SU-DHL-6 (cell line): Measurements from ENCODE around the gene PADI2.

Source experiments
- H2AFZ ChIP-seq: fragments of 200-600 bp; sonication (generic); 2 replicates; pipeline ENCODE4 v1.6.1; 2014; ENCODE audit warnings: low read depth, mild to moderate bottlenecking, moderate library complexity, mixed read lengths, antibody characterized with exemption, low read length; ENCODE audit not compliant: severe bottlenecking
- H3F3A ChIP-seq: fragments of 200-600 bp; shearing (Covaris generic); 2 replicates; pipeline ENCODE4 v1.6.0; 2016; ENCODE audit warnings: antibody characterized with exemption, mild to moderate bottlenecking; ENCODE audit not compliant: insufficient read depth
- H3K27ac ChIP-seq: fragments of 200-600 bp; sonication (generic); 2 replicates; pipeline ENCODE4 v1.5.1; 2016; ENCODE audit warnings: low read depth, mild to moderate bottlenecking, low read length, moderate library complexity, mixed read lengths
- H3K27me3 ChIP-seq: fragments of 200-600 bp; sonication (generic), shearing (Covaris generic); 2 replicates; pipeline ENCODE4 v1.6.0; 2014; ENCODE audit warnings: mild to moderate bottlenecking, low read length
- H3K36me3 ChIP-seq: fragments of 200-600 bp; sonication (generic); 2 replicates; pipeline ENCODE4 v1.6.1; 2014; ENCODE audit warnings: mild to moderate bottlenecking, low read length, mixed read lengths
- H3K4me2 ChIP-seq: fragments of 300-600, 200-600 bp; shearing (Covaris generic), sonication (generic); 2 replicates; pipeline ENCODE4 v1.6.0; 2014; ENCODE audit warnings: low read length, low read depth, mild to moderate bottlenecking; ENCODE audit not compliant: poor library complexity, severe bottlenecking
- H3K4me3 ChIP-seq: fragments of 200-600 bp; sonication (generic); 2 replicates; pipeline ENCODE4 v1.5.1; 2014; ENCODE audit warnings: antibody characterized with exemption, low read length, mild to moderate bottlenecking, mixed read lengths; ENCODE audit not compliant: insufficient read depth, poor library complexity, severe bottlenecking
- H3K79me2 ChIP-seq: fragments of 200-600 bp; sonication (generic); 2 replicates; pipeline ENCODE4 v1.6.1; 2014; ENCODE audit warnings: mild to moderate bottlenecking, low read length, moderate library complexity; ENCODE audit not compliant: insufficient read depth
- H3K9ac ChIP-seq: fragments of 200-600 bp; sonication (generic); 2 replicates; pipeline ENCODE4 v1.7.0; 2014; ENCODE audit warnings: mild to moderate bottlenecking, low read length
- H3K9me2 ChIP-seq: fragments of 200-600 bp; sonication (generic); replicated peaks from 2 replicates; pipeline ENCODE4 v1.6.1; 2014; ENCODE audit warnings: low read length; ENCODE audit not compliant: insufficient read depth
- H3K9me3 ChIP-seq: fragments of 200-600 bp; sonication (generic); 2 replicates; pipeline ENCODE4 v1.6.1; 2014; ENCODE audit warnings: low read length, mixed read lengths; ENCODE audit not compliant: insufficient read depth
- H4K20me1 ChIP-seq: fragments of 200-600 bp; sonication (generic); 2 replicates; pipeline ENCODE4 v1.6.1; 2014; ENCODE audit warnings: low read depth, mild to moderate bottlenecking, antibody characterized with exemption, low read length, moderate library complexity, mixed read lengths
- CTCF ChIP-seq: fragments of 200-600 bp; sonication (generic); IDR thresholded peaks from one replicate; pipeline ENCODE4 v1.5.1; 2017; ENCODE audit warnings: antibody characterized with exemption, mild to moderate bottlenecking, low read length, moderate library complexity; ENCODE audit not compliant: insufficient read depth, poor library complexity, severe bottlenecking
- EZH2phosphoT487 ChIP-seq: fragments of 200-600 bp; sonication (generic), shearing (Covaris generic); conservative IDR thresholded peaks from 2 replicates; pipeline ENCODE4 v1.6.1; 2018; ENCODE audit warnings: mild to moderate bottlenecking, antibody characterized with exemption, low read length, moderate library complexity, mixed read lengths

The PADI2 gene

GRCh38 chr1:17040135-17040534 lies 79.1 kb downstream of the PADI2 start:
- H4K20me1 ChIP-seq, result no peaks in the 10 kb centered on the region; the same call in 1 of the 2 replicates
- no peak overlapping the region for H3K4me2 ChIP-seq
- H3K9me2 ChIP-seq, result no peaks in the 10 kb centered on the region
- no peaks in the 10 kb centered on the region for H3K9me3 ChIP-seq
- H2AFZ ChIP-seq, result no peak overlapping the region
- no peak overlapping the region for H3K27ac ChIP-seq
- TF ChIP-seq CTCF, result no peak
- TF ChIP-seq EZH2phosphoT487, result no peak
- no peaks in the 10 kb centered on the region for H3K27me3 ChIP-seq
- peaks cover 9% of the 10 kb centered on the region; the same call in 1 of the 2 replicates for H3F3A ChIP-seq
- peaks cover 17% of the 10 kb centered on the region; the same call in 1 of the 2 replicates for H3K36me3 ChIP-seq
- peaks cover 9% of the 10 kb centered on the region; the same call in 1 of the 2 replicates for H3K79me2 ChIP-seq
- no peak overlapping the region for H3K9ac ChIP-seq
- no peak overlapping the region for H3K4me3 ChIP-seq

- TF ChIP-seq EZH2phosphoT487, result no peak
- no peak for TF ChIP-seq CTCF
- peaks cover 11% of the 10 kb centered on the region; the same call in 1 of the 2 replicates for H3F3A ChIP-seq
- H3K27me3 ChIP-seq, result no peaks in the 10 kb centered on the region
- H3K27ac ChIP-seq, result no peak overlapping the region
- H3K9ac ChIP-seq, result no peak overlapping the region
- H3K9me3 ChIP-seq, result no peaks in the 10 kb centered on the region
- no peaks in the 10 kb centered on the region for H3K9me2 ChIP-seq
- H4K20me1 ChIP-seq, result no peaks in the 10 kb centered on the region; the same call in 1 of the 2 replicates
- H3K4me2 ChIP-seq, result no peak overlapping the region
- peaks cover 17% of the 10 kb centered on the region; the same call in 1 of the 2 replicates for H3K36me3 ChIP-seq
- no peak overlapping the region for H3K4me3 ChIP-seq
- H2AFZ ChIP-seq, result no peak overlapping the region
- H3K79me2 ChIP-seq, result 0 out of 2 replicates have a peak, but pooled peaks cover 5% of the 10 kb centered on the region
These were observed 79.7 kb downstream of the PADI2 start for GRCh38 chr1:17039522-17039921.

GRCh38 chr1:17033481-17033880 lies 85.8 kb downstream of the PADI2 start:
- TF ChIP-seq EZH2phosphoT487, result no peak
- no peak for TF ChIP-seq CTCF
- Histone ChIP-seq H3K79me2 (0 out of 2 replicates have a peak, but pooled peaks cover 12% of the 10 kb centered on the region), H2AFZ (no peak overlapping the region), H3K27me3 (no peaks in the 10 kb centered on the region), H3K9ac (no peak overlapping the region), H3K4me2 (no peak overlapping the region), H4K20me1 (no peaks in the 10 kb centered on the region; the same call in 1 of the 2 replicates), H3F3A (0 out of 2 replicates have a peak, but pooled peaks cover 3% of the 10 kb centered on the region), H3K36me3 (no peaks in the 10 kb centered on the region), H3K4me3 (no peak overlapping the region), H3K9me2 (no peaks in the 10 kb centered on the region), H3K9me3 (no peaks in the 10 kb centered on the region), H3K27ac (no peak overlapping the region)
